GM12878 (cell line): Measurements from ENCODE around the gene C9orf50. TPM values are rescaled to one million over a fixed set of nuclear protein-coding genes. Genes with fewer than 3 reads are reported as not detected.

Experiments used
- ATAC-seq: fragments of 200-7000 bp; cut with Tn5 transposase; 3 replicates; pipeline ENCODE4 v1.9.1; 2020; ENCODE audit warnings: mild to moderate bottlenecking, moderate library complexity
- BruUV-seq: library from RNA; stranded (reverse); fragments of 400-500 nt; replicated peaks from 2 replicates; lab custom pipeline; 2021; lab: Mats Ljungman, UMichigan
- CTCF ChIA-PET: fragments of 300-600 bp; sonication (Branson Sonifier 250); formaldehyde crosslinking; extraction: SDS; loops from one replicate; lab custom pipeline; 2021; ENCODE audit warnings: inconsistent platforms; lab: Yijun Ruan, JAX
- POLR2A ChIA-PET: fragments of 350-600 bp; formaldehyde crosslinking; extraction: SDS; loops from one replicate; lab custom pipeline; 2021; ENCODE audit warnings: inconsistent platforms; lab: Charles Lee
- RAD21 ChIA-PET: fragments of 300-600 bp; sonication (Branson Sonifier 250); formaldehyde crosslinking; loops from one replicate; lab custom pipeline; 2023; ENCODE audit warnings: antibody characterized with exemption; ENCODE audit not compliant: unreplicated experiment; lab: Charles Lee
- SMC1A ChIA-PET: fragments of 300-600 bp; sonication (Branson Sonifier 250); formaldehyde crosslinking; loops from one replicate; lab custom pipeline; 2023; ENCODE audit not compliant: unreplicated experiment, uncharacterized antibody; lab: Charles Lee
- DNase-seq: peaks from one replicate; pipeline ENCODE4 v3.0.0-alpha.2; 2011; ENCODE audit warnings: low read depth, low spot score
- FAIRE-seq: peaks from 3 replicates; lab custom pipeline; 2011; peaks lifted over from hg19 to GRCh38; lab: Jason Lieb, UNC
- H2AFZ ChIP-seq: 2 replicates; pipeline ENCODE4 v1.6.0; 2011; ENCODE audit warnings: low read depth, low read length, control low read depth; ENCODE audit not compliant: control insufficient read depth
- H3K27ac ChIP-seq: 2 replicates; pipeline ENCODE4 v1.5.1; 2011; ENCODE audit warnings: control low read depth; ENCODE audit not compliant: control insufficient read depth, insufficient read depth
- H3K27me3 ChIP-seq, 2 experiments: replicated peaks in 1 of 2; 2 replicates each; pipeline versions ENCODE4 v1.6.0 to v1.6.1; 2011; ENCODE audit warnings: low read length in 1 of 2; ENCODE audit not compliant: control insufficient read depth in 2 of 2, insufficient read depth in 2 of 2
- H3K36me3 ChIP-seq, 2 experiments: 2 replicates each; pipeline ENCODE4 v1.5.1; 2011; ENCODE audit warnings: low read length in 1 of 2; ENCODE audit not compliant: control insufficient read depth in 2 of 2, insufficient read depth in 2 of 2
- H3K4me1 ChIP-seq: 2 replicates; pipeline ENCODE4 v1.6.1; 2011; ENCODE audit warnings: mild to moderate bottlenecking, low read length, moderate library complexity, mixed read lengths; ENCODE audit not compliant: control insufficient read depth, insufficient read depth
- H3K4me2 ChIP-seq: 2 replicates; pipeline ENCODE4 v1.6.0; 2011; ENCODE audit warnings: control low read depth; ENCODE audit not compliant: control insufficient read depth, insufficient read depth
- H3K4me3 ChIP-seq: fragments of 200-600 bp; sonication (generic); 2 replicates; pipeline ENCODE4 v1.5.1; 2016
- H3K79me2 ChIP-seq: 2 replicates; pipeline ENCODE4 v1.6.0; 2011; ENCODE audit warnings: low read length; ENCODE audit not compliant: control insufficient read depth, insufficient read depth
- H3K9ac ChIP-seq: 2 replicates; pipeline ENCODE4 v1.8.0; 2011; ENCODE audit warnings: low read length, control low read depth, mixed read lengths; ENCODE audit not compliant: control insufficient read depth, insufficient read depth
- H3K9me3 ChIP-seq: replicated peaks from 3 replicates; pipeline ENCODE4 v1.5.1; 2011; ENCODE audit warnings: mild to moderate bottlenecking, low read length; ENCODE audit not compliant: control insufficient read depth, insufficient read depth
- H4K20me1 ChIP-seq: 2 replicates; pipeline ENCODE4 v1.6.0; 2011; ENCODE audit not compliant: control insufficient read depth, insufficient read depth
- BCL11A ChIP-seq: IDR thresholded peaks from 2 replicates; pipeline ENCODE4 v1.6.1; 2011; ENCODE audit warnings: low read depth, low read length
- CEBPZ ChIP-seq: fragments of 150-350 bp; IDR thresholded peaks from 2 replicates; pipeline ENCODE4 v1.6.1; 2016; ENCODE audit warnings: low read depth, low read length
- CHD4 ChIP-seq: fragments of 200-600 bp; sonication (generic); IDR thresholded peaks from 2 replicates; pipeline ENCODE4 v1.6.1; 2016; ENCODE audit warnings: mild to moderate bottlenecking
- EED ChIP-seq: sonication (generic); IDR thresholded peaks from 2 replicates; pipeline ENCODE4 v1.6.1; 2016; ENCODE audit warnings: antibody characterized with exemption, low read depth
- EZH2 ChIP-seq: IDR thresholded peaks from 2 replicates; pipeline ENCODE4 v1.6.1; 2012; ENCODE audit warnings: low read depth, mild to moderate bottlenecking, control low read depth, inconsistent platforms, low read length, borderline replicate concordance; ENCODE audit not compliant: control insufficient read depth
- MAX ChIP-seq: IDR thresholded peaks from 2 replicates; pipeline ENCODE4 v1.6.1; 2012; ENCODE audit warnings: low read depth, low read length, improper control_type of control experiment
- MTA3 ChIP-seq: IDR thresholded peaks from 2 replicates; pipeline ENCODE4 v1.6.1; 2012; ENCODE audit warnings: low read length, inconsistent platforms, borderline replicate concordance
- MYC ChIP-seq: IDR thresholded peaks from 2 replicates; pipeline ENCODE4 v1.6.1; 2011; ENCODE audit warnings: mild to moderate bottlenecking, low read length, moderate library complexity, inconsistent platforms; ENCODE audit not compliant: insufficient read depth, insufficient replicate concordance, insufficient read length, severe bottlenecking
- NFIC ChIP-seq: IDR thresholded peaks from 2 replicates; pipeline ENCODE4 v1.6.1; 2012; ENCODE audit warnings: low read depth, mild to moderate bottlenecking, inconsistent platforms, low read length, moderate library complexity
- NFYB ChIP-seq: IDR thresholded peaks from 2 replicates; pipeline ENCODE4 v1.6.1; 2011; ENCODE audit warnings: low read depth, mild to moderate bottlenecking, low read length, improper control_type of control experiment, moderate library complexity; ENCODE audit not compliant: insufficient read depth
- RELB ChIP-seq: fragments of 450-650 bp; IDR thresholded peaks from 2 replicates; pipeline ENCODE4 v1.6.1; 2017; ENCODE audit warnings: low read depth, mild to moderate bottlenecking, moderate library complexity
- SP1 ChIP-seq: IDR thresholded peaks from one replicate; pipeline ENCODE4 v1.6.1; 2011; ENCODE audit warnings: low read depth, low read length
- SPI1 ChIP-seq: IDR thresholded peaks from 2 replicates; pipeline ENCODE4 v1.6.1; 2011; ENCODE audit warnings: low read depth, mild to moderate bottlenecking, low read length, moderate library complexity, borderline replicate concordance; ENCODE audit not compliant: insufficient read depth
- STAT3 ChIP-seq: IDR thresholded peaks from 2 replicates; pipeline ENCODE4 v1.6.1; 2011; ENCODE audit warnings: low read depth, low read length, improper control_type of control experiment
- SUPT20H ChIP-seq: IDR thresholded peaks from 2 replicates; pipeline ENCODE4 v1.6.1; 2011; ENCODE audit warnings: low read depth, mild to moderate bottlenecking, low read length, moderate library complexity, borderline replicate concordance; ENCODE audit not compliant: control insufficient read depth
- WGBS: methylation state at CpG from one replicate; pipeline ENCODE4 v1.1.6; 2016; ENCODE audit warnings: low lambda C conversion rate; ENCODE audit not compliant: insufficient replicate concordance, insufficient coverage; ENCODE audit errors: missing lambda C conversion rate; 5-methylcytosine and 5-hydroxymethylcytosine counted together
- in situ Hi-C: fragments of 300-500 bp; cut with MboI; formaldehyde crosslinking; loops from 9 replicates; pipeline ENCODE4 v1.14.3; 2018; ENCODE audit warnings: mixed read lengths
- intact Hi-C: fragments of 100-400 bp; cut with micrococcal nuclease; formaldehyde crosslinking; loops from one replicate; pipeline ENCODE4 v1.14.2; 2022; ENCODE audit not compliant: unreplicated experiment
- polyA plus RNA-seq, 11 experiments: library from polyadenylated mRNA; depleted of rRNA in 4 of 11; unstranded in 6 of 11; stranded (reverse) in 5 of 11; fragments of >200 nt; fragmentation: Nextera tagmentation in 4 of 11; fragmentation: Illumina TruSeq in 1 of 11; extraction: Ambion mirVana in 4 of 11; extraction: Trizol in 1 of 11; gene quantifications; 1 replicate in 1 of 11; 2 replicates in 10 of 11; pipeline versions ENCODE4 v1.2.1 to v1.2.3, GENCODE V29; 2011 to 2016; ENCODE audit warnings: inconsistent platforms in 2 of 11, missing spikeins in 2 of 11, low read depth in 1 of 11
- total RNA-seq, 4 experiments: library from RNA; depleted of rRNA in 3 of 4; stranded (reverse); fragments of >200 nt in 3 of 4; fragmentation: Illumina TruSeq in 1 of 4; extraction: Trizol in 1 of 4; gene quantifications; 2 replicates each; pipeline versions ENCODE4 v1.2.1 to v1.2.3, GENCODE V29; 2013 to 2021
- TF ChIP-seq, protein P1 (sequence below): fragments of 450-650 bp; IDR thresholded peaks from 2 replicates; pipeline ENCODE4 v1.6.1; 2017; ENCODE audit warnings: mild to moderate bottlenecking

Gene C9orf50
- total and polyA plus RNA-seq, 10 of the 15 experiments (the other 5 are each of a cell fraction or from before 2014, with no cell fraction given), result not detected

DNA sequence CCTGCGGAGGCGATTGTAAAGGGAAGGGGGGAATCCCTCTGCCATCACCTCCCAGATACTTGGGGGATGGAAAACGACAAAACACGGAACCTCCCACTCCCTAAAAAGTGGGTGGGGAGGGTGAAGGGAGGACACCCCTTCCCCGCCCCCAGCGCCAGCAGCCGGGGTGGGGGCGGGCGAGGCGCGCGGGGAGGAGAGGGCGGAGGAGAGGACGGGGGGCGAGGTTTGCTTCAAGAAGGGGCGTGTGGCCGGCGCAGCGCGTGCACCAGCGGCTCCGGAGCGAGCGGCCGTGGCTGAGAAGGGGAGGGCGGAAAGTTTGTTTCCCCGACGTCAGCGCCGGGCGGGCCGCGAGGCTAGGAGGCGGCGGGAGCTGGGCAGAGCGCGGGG, 44.5 kb upstream of the C9orf50 start, which contains the start of gene PRRX2 (continued):
- TF ChIP-seq, protein P1, sequence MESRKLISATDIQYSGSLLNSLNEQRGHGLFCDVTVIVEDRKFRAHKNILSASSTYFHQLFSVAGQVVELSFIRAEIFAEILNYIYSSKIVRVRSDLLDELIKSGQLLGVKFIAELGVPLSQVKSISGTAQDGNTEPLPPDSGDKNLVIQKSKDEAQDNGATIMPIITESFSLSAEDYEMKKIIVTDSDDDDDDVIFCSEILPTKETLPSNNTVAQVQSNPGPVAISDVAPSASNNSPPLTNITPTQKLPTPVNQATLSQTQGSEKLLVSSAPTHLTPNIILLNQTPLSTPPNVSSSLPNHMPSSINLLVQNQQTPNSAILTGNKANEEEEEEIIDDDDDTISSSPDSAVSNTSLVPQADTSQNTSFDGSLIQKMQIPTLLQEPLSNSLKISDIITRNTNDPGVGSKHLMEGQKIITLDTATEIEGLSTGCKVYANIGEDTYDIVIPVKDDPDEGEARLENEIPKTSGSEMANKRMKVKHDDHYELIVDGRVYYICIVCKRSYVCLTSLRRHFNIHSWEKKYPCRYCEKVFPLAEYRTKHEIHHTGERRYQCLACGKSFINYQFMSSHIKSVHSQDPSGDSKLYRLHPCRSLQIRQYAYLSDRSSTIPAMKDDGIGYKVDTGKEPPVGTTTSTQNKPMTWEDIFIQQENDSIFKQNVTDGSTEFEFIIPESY, result no peak
- TF ChIP-seq CHD4, result no peak
- no peak for TF ChIP-seq MYC
- no peak for TF ChIP-seq SUPT20H
- no peak for TF ChIP-seq CEBPZ
- no peak for TF ChIP-seq EED

- in situ Hi-C loops (no loop called here), intact Hi-C loops (no loop called here)
- ATAC-seq (no peak), DNase-seq (no peak), FAIRE-seq (no peak)
- Histone ChIP-seq H3K27ac (no peak overlapping the region), H3K4me3 (no peak overlapping the region), H3K4me2 (no peak overlapping the region), H2AFZ (no peak overlapping the region), H3K27me3 (no peaks in the 10 kb centered on the region; a peak in 2 of 4 replicates), H3K79me2 (no peaks in the 10 kb centered on the region), H3K4me1 (no peaks in the 10 kb centered on the region), H4K20me1 (no peaks in the 10 kb centered on the region), H3K9me3 (no peaks in the 10 kb centered on the region), H3K36me3 (no peaks in the 10 kb centered on the region), H3K9ac (no peak overlapping the region)
- RAD21 ChIA-PET, result no interaction called here
- SMC1A ChIA-PET, result no interaction called here
- BruUV-seq, result no TSS peak
- CTCF ChIA-PET, result no interaction called here
- 40% methylated on average over 30 of the region's 36 CpGs for WGBS
- POLR2A ChIA-PET, result no interaction called here
- TF ChIP-seq MTA3 (no peak), BCL11A (no peak), SP1 (no peak), NFIC (no peak), MAX (no peak), SUPT20H (no peak), NFYB (no peak), RELB (no peak), EZH2 (no peak), SPI1 (no peak), STAT3 (no peak)
Measured at GRCh38 chr9:129664746-129665388, 44.0 kb upstream of the C9orf50 start.
